WTC11 (cell line): Measurements from ENCODE around the gene FGF5. TPM values are rescaled to one million over a fixed set of nuclear protein-coding genes. Genes with fewer than 3 reads are reported as not detected.

Experiments used
- ATAC-seq: fragments of 200-7000 bp; cut with Tn5 transposase; 2 replicates; pipeline ENCODE4 v1.10.0; 2021; ENCODE audit warnings: mild to moderate bottlenecking, moderate library complexity
- CTCF ChIA-PET: fragments of 300-600 bp; sonication (Branson Sonifier 250); formaldehyde crosslinking; loops from one replicate; lab custom pipeline; 2021; ENCODE audit warnings: antibody characterized with exemption; lab: Charles Lee
- POLR2A ChIA-PET: fragments of 350-600 bp; sonication (Branson Sonifier 250); formaldehyde crosslinking; loops from one replicate; lab custom pipeline; 2021; ENCODE audit warnings: antibody characterized with exemption; lab: Charles Lee
- DNase-seq: peaks from one replicate; pipeline ENCODE4 v3.0.0; 2021; ENCODE audit warnings: low spot score
- H3K27ac Mint-ChIP-seq: 2 replicates; pipeline ENCODE4 v1.8.0; 2021; ENCODE audit warnings: mixed read lengths
- H3K27me3 Mint-ChIP-seq: 2 replicates; pipeline ENCODE4 v1.8.0; 2021; ENCODE audit warnings: low read depth, mild to moderate bottlenecking, moderate library complexity, mixed read lengths
- H3K36me3 Mint-ChIP-seq: 2 replicates; pipeline ENCODE4 v1.8.0; 2021; ENCODE audit warnings: mixed read lengths
- H3K4me1 Mint-ChIP-seq: 2 replicates; pipeline ENCODE4 v1.8.0; 2022; ENCODE audit warnings: mixed read lengths
- H3K4me3 Mint-ChIP-seq: 2 replicates; pipeline ENCODE4 v1.8.0; 2021; ENCODE audit warnings: mild to moderate bottlenecking, moderate library complexity, mixed read lengths
- H3K9me3 Mint-ChIP-seq: 2 replicates; pipeline ENCODE4 v1.8.0; 2021; ENCODE audit warnings: mixed read lengths
- AR ChIP-seq: fragments of 250-450 bp; sonication (Bioruptor Pico); IDR thresholded peaks from 2 replicates; pipeline ENCODE4 v1.9.0; 2021; ENCODE audit warnings: mild to moderate bottlenecking
- ATF2 ChIP-seq: sonication (generic); formaldehyde crosslinking; IDR thresholded peaks from 2 replicates; pipeline ENCODE4 v1.8.1; 2022; ENCODE audit warnings: low read depth, missing genetic modification reagents, borderline replicate concordance
- CTCF ChIP-seq: fragments of 200-600 bp; IDR thresholded peaks from 2 replicates; pipeline ENCODE4 v1.8.0; 2022; ENCODE audit warnings: antibody characterized with exemption
- FOXP1 ChIP-seq: sonication (generic); formaldehyde crosslinking; IDR thresholded peaks from 2 replicates; pipeline ENCODE4 v1.8.0; 2022; ENCODE audit warnings: missing genetic modification reagents, mild to moderate bottlenecking, moderate library complexity, borderline replicate concordance
- JAZF1 ChIP-seq: fragments of 250-450 bp; sonication (Bioruptor Pico); IDR thresholded peaks from 2 replicates; pipeline ENCODE4 v1.9.0; 2021; ENCODE audit warnings: moderate library complexity, mild to moderate bottlenecking, inconsistent platforms
- MYBL2 ChIP-seq: sonication (generic); formaldehyde crosslinking; IDR thresholded peaks from 2 replicates; pipeline ENCODE4 v1.8.1; 2023; ENCODE audit warnings: mild to moderate bottlenecking, moderate library complexity, missing genetic modification reagents
- PRDM15 ChIP-seq: sonication (generic); formaldehyde crosslinking; IDR thresholded peaks from 2 replicates; pipeline ENCODE4 v1.8.0; 2022; ENCODE audit warnings: missing genetic modification reagents
- SOX15 ChIP-seq: fragments of 250-450 bp; sonication (Bioruptor Pico); IDR thresholded peaks from 2 replicates; pipeline ENCODE4 v1.9.0; 2021; ENCODE audit warnings: mild to moderate bottlenecking
- TEAD1 ChIP-seq: sonication (generic); formaldehyde crosslinking; IDR thresholded peaks from 2 replicates; pipeline ENCODE4 v1.8.0; 2022; ENCODE audit warnings: mild to moderate bottlenecking, missing genetic modification reagents
- TP53 ChIP-seq: sonication (generic); formaldehyde crosslinking; IDR thresholded peaks from 2 replicates; pipeline ENCODE4 v1.8.1; 2023; ENCODE audit warnings: mild to moderate bottlenecking, missing genetic modification reagents
- ZNF138 ChIP-seq: sonication (generic); formaldehyde crosslinking; conservative IDR thresholded peaks from 2 replicates; pipeline ENCODE4 v1.8.1; 2022; ENCODE audit warnings: mild to moderate bottlenecking, moderate library complexity, missing genetic modification reagents
- ZNF281 ChIP-seq: sonication (generic); formaldehyde crosslinking; IDR thresholded peaks from 2 replicates; pipeline ENCODE4 v1.8.0; 2023; ENCODE audit warnings: mild to moderate bottlenecking, missing genetic modification reagents
- ZNF425 ChIP-seq: fragments of 250-450 bp; sonication (Bioruptor Pico); conservative IDR thresholded peaks from 2 replicates; pipeline ENCODE4 v1.9.0; 2021; ENCODE audit warnings: mild to moderate bottlenecking
- total RNA-seq: library from RNA; stranded (reverse); gene quantifications from 3 replicates; pipeline ENCODE4 v1.2.3, GENCODE V29; 2021
- TF ChIP-seq, protein P1 (sequence below): fragments of 250-450 bp; sonication (Bioruptor Pico); IDR thresholded peaks from 2 replicates; pipeline ENCODE4 v1.9.0; 2021; ENCODE audit warnings: mild to moderate bottlenecking, borderline replicate concordance

Gene FGF5
- total RNA-seq, 1 experiment from 2014 or later, result not detected

DNA sequence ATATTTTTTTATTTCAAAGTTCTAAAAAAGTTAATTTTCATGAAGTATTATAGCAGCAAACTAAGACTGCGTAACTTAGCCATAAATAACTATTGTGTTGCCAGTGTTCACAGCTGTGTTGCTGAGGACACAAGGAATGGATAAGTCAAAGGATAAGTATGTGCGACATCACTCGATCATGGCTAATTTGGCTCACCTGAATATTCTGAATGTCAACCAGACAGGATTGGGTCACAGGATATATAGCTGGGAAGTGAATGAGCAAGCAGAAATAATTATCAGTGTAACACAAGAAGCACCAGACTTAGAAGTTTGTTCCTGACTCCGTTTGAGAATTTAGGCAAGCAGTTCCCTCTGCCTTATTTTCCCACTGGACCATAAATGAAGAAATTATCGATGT is 35.3 kb upstream of the FGF5 start:
- no peaks in the 10 kb centered on the region for H3K36me3 Mint-ChIP-seq
- ChIA-PET POLR2A (no interaction called here), CTCF (interaction anchor here (1.0 to 2.0 kb wide), 3 partner anchors 11 to 105 kb away, joined by 3 to 6 read pairs (median 3); no protein-coding TSS in a partner anchor)
- no peak overlapping the region for H3K4me3 Mint-ChIP-seq
- H3K4me1 Mint-ChIP-seq, result no peaks in the 10 kb centered on the region
- TF ChIP-seq TP53 (CRISPR knock-in tag) (no peak), ZNF425 (no peak), PRDM15 (no peak), FOXP1 (CRISPR knock-in tag) (no peak)
- ATAC-seq (no peak), DNase-seq (no peak)
- no peaks in the 10 kb centered on the region for H3K9me3 Mint-ChIP-seq
- no peak overlapping the region for H3K27ac Mint-ChIP-seq
- peaks cover 15% of the 10 kb centered on the region for H3K27me3 Mint-ChIP-seq

- DNase-seq (no peak), ATAC-seq (no peak)
- no peak overlapping the region for H3K4me3 Mint-ChIP-seq
- H3K4me1 Mint-ChIP-seq, result no peaks in the 10 kb centered on the region
- H3K27me3 Mint-ChIP-seq, result peaks cover 16% of the 10 kb centered on the region
- H3K27ac Mint-ChIP-seq, result no peak overlapping the region
- CTCF ChIA-PET, result interaction anchor here (0.9 kb wide), 1 partner anchor 12 kb away, joined by 4 read pairs; no protein-coding TSS in a partner anchor
- POLR2A ChIA-PET, result no interaction called here
- H3K36me3 Mint-ChIP-seq, result no peaks in the 10 kb centered on the region
- no peaks in the 10 kb centered on the region for H3K9me3 Mint-ChIP-seq
- no peak for TF ChIP-seq CTCF
- TF ChIP-seq MYBL2, result no peak
- TF ChIP-seq ZNF281 (CRISPR knock-in tag), result no peak
- TF ChIP-seq ATF2, result no peak
- no peak for TF ChIP-seq AR (CRISPR knock-in tag)
- no peak for TF ChIP-seq JAZF1 (CRISPR knock-in tag)
- no peak for TF ChIP-seq ZNF138 (CRISPR knock-in tag)
- TF ChIP-seq TEAD1 (CRISPR knock-in tag), result no peak
- no peak for TF ChIP-seq SOX15
- TF ChIP-seq, protein P1, sequence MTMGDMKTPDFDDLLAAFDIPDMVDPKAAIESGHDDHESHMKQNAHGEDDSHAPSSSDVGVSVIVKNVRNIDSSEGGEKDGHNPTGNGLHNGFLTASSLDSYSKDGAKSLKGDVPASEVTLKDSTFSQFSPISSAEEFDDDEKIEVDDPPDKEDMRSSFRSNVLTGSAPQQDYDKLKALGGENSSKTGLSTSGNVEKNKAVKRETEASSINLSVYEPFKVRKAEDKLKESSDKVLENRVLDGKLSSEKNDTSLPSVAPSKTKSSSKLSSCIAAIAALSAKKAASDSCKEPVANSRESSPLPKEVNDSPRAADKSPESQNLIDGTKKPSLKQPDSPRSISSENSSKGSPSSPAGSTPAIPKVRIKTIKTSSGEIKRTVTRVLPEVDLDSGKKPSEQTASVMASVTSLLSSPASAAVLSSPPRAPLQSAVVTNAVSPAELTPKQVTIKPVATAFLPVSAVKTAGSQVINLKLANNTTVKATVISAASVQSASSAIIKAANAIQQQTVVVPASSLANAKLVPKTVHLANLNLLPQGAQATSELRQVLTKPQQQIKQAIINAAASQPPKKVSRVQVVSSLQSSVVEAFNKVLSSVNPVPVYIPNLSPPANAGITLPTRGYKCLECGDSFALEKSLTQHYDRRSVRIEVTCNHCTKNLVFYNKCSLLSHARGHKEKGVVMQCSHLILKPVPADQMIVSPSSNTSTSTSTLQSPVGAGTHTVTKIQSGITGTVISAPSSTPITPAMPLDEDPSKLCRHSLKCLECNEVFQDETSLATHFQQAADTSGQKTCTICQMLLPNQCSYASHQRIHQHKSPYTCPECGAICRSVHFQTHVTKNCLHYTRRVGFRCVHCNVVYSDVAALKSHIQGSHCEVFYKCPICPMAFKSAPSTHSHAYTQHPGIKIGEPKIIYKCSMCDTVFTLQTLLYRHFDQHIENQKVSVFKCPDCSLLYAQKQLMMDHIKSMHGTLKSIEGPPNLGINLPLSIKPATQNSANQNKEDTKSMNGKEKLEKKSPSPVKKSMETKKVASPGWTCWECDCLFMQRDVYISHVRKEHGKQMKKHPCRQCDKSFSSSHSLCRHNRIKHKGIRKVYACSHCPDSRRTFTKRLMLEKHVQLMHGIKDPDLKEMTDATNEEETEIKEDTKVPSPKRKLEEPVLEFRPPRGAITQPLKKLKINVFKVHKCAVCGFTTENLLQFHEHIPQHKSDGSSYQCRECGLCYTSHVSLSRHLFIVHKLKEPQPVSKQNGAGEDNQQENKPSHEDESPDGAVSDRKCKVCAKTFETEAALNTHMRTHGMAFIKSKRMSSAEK (CRISPR knock-in tag), result no peak
These were observed 33.6 kb upstream of the FGF5 start for GRCh38 chr4:80232707-80233370.
